PC-9 (cell line): ENCODE data around the gene WDR11.

ENCODE experiments used
- CTCF ChIP-seq: fragments of 200-600 bp; sonication (generic); conservative IDR thresholded peaks from 2 replicates; pipeline ENCODE4 v1.6.1; 2017; ENCODE audit warnings: mixed run types, antibody characterized with exemption, mild to moderate bottlenecking, moderate library complexity
- EZH2 ChIP-seq: fragments of 200-600 bp; sonication (generic); IDR thresholded peaks from 2 replicates; pipeline ENCODE4 v1.8.0; 2017; ENCODE audit warnings: antibody characterized with exemption, low read depth

DNA sequence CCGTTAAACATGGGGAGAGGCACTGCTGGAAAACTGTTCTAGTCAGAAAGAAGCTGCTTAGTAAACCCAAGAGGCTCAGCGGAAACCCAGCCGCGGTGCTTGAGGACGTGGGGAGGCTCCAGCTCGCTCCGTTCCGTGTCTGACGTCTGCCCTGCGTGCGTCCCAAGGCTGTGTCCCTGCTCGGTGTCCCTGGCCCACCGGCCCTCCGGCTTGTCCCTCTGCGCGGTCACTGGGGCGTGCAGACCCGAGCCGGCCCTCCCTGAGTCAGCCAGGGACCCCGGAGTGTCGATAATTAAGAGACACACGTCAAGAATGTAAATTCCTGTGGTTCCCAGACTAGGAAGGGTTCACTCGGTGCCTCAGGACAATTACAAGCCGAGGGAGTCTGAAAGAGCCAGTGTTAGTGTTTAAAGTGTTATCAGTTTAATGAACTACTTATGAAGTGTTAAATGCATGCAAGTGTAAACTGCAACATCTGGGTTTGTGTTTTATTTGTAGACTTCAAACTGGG, 98.9 kb downstream of the WDR11 start:
- TF ChIP-seq EZH2, result no peak
- no peak for TF ChIP-seq CTCF
